H1 (cell line): ENCODE results near the gene SH3PXD2B. TPM values are rescaled to one million over a fixed set of nuclear protein-coding genes. Genes with fewer than 3 reads are reported as not detected.

Source experiments
- CBX8 ChIP-seq: fragments of 300-800, 300-1000 bp; sonication (generic); IDR thresholded peaks from 2 replicates; pipeline ENCODE4 v1.7.1; 2016; ENCODE audit warnings: low read depth, low read length, borderline replicate concordance
- RBBP5 ChIP-seq: IDR thresholded peaks from 2 replicates; pipeline ENCODE4 v1.7.1; 2012; ENCODE audit warnings: low read depth, mild to moderate bottlenecking, inconsistent platforms, low read length, moderate library complexity, borderline replicate concordance
- polyA plus RNA-seq, 7 experiments: library from polyadenylated mRNA; depleted of rRNA in 3 of 7; stranded (reverse) in 5 of 7; unstranded in 2 of 7; fragments of >200 nt in 5 of 7; fragments of 200-250 nt in 2 of 7; gene quantifications; 1 replicate in 5 of 7; 2 replicates in 1 of 7; 4 replicates in 1 of 7; pipeline versions ENCODE4 v1.2.1 to v1.2.3, GENCODE V29; 2011 to 2013; ENCODE audit warnings: missing spikeins in 2 of 7, mixed read lengths in 2 of 7
- total RNA-seq: library from RNA; stranded (reverse); fragmentation: NEBNext Ultra II Directional; extraction: Animal tissue kit (Norgen Biotek cat#: 25700); gene quantifications from 2 replicates; pipeline ENCODE4 v1.2.1, GENCODE V29; 2021
- TF ChIP-seq, protein P1 (sequence below): fragments of 300-600 bp; sonication (generic); IDR thresholded peaks from 2 replicates; pipeline ENCODE4 v1.7.1; 2012; ENCODE audit warnings: low read length, moderate library complexity, mild to moderate bottlenecking, inconsistent platforms; ENCODE audit not compliant: insufficient replicate concordance
- TF ChIP-seq, protein P2 (sequence below): IDR thresholded peaks from 2 replicates; pipeline ENCODE4 v1.6.1; 2011; ENCODE audit warnings: low read length, improper control_type of control experiment

The SH3PXD2B gene
- total and polyA plus RNA-seq, 2 of the 8 experiments (the other 6 are each of a cell fraction or from before 2014, with no cell fraction given), result 32.9 to 72.9 TPM

DNA sequence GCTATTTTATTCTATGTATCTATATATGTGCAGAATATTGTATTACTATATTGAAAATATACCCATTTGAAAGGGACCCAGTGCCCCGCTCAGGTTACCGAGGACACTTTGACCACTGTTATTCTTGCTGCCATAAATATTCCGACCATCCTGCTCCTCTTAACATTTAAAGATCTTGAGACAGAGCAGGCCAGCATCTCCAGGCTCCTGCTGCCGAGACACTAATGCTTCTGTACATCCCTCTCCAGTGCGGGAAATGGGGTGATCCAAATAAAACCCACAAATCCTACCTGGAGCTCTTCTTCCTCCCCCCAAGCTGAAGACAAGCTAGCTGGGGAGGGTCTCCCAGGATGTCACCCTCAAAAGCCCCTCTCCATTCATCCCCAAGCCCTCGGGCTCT is 3.9 kb downstream of the SH3PXD2B start (continued):
- TF ChIP-seq, protein P1, sequence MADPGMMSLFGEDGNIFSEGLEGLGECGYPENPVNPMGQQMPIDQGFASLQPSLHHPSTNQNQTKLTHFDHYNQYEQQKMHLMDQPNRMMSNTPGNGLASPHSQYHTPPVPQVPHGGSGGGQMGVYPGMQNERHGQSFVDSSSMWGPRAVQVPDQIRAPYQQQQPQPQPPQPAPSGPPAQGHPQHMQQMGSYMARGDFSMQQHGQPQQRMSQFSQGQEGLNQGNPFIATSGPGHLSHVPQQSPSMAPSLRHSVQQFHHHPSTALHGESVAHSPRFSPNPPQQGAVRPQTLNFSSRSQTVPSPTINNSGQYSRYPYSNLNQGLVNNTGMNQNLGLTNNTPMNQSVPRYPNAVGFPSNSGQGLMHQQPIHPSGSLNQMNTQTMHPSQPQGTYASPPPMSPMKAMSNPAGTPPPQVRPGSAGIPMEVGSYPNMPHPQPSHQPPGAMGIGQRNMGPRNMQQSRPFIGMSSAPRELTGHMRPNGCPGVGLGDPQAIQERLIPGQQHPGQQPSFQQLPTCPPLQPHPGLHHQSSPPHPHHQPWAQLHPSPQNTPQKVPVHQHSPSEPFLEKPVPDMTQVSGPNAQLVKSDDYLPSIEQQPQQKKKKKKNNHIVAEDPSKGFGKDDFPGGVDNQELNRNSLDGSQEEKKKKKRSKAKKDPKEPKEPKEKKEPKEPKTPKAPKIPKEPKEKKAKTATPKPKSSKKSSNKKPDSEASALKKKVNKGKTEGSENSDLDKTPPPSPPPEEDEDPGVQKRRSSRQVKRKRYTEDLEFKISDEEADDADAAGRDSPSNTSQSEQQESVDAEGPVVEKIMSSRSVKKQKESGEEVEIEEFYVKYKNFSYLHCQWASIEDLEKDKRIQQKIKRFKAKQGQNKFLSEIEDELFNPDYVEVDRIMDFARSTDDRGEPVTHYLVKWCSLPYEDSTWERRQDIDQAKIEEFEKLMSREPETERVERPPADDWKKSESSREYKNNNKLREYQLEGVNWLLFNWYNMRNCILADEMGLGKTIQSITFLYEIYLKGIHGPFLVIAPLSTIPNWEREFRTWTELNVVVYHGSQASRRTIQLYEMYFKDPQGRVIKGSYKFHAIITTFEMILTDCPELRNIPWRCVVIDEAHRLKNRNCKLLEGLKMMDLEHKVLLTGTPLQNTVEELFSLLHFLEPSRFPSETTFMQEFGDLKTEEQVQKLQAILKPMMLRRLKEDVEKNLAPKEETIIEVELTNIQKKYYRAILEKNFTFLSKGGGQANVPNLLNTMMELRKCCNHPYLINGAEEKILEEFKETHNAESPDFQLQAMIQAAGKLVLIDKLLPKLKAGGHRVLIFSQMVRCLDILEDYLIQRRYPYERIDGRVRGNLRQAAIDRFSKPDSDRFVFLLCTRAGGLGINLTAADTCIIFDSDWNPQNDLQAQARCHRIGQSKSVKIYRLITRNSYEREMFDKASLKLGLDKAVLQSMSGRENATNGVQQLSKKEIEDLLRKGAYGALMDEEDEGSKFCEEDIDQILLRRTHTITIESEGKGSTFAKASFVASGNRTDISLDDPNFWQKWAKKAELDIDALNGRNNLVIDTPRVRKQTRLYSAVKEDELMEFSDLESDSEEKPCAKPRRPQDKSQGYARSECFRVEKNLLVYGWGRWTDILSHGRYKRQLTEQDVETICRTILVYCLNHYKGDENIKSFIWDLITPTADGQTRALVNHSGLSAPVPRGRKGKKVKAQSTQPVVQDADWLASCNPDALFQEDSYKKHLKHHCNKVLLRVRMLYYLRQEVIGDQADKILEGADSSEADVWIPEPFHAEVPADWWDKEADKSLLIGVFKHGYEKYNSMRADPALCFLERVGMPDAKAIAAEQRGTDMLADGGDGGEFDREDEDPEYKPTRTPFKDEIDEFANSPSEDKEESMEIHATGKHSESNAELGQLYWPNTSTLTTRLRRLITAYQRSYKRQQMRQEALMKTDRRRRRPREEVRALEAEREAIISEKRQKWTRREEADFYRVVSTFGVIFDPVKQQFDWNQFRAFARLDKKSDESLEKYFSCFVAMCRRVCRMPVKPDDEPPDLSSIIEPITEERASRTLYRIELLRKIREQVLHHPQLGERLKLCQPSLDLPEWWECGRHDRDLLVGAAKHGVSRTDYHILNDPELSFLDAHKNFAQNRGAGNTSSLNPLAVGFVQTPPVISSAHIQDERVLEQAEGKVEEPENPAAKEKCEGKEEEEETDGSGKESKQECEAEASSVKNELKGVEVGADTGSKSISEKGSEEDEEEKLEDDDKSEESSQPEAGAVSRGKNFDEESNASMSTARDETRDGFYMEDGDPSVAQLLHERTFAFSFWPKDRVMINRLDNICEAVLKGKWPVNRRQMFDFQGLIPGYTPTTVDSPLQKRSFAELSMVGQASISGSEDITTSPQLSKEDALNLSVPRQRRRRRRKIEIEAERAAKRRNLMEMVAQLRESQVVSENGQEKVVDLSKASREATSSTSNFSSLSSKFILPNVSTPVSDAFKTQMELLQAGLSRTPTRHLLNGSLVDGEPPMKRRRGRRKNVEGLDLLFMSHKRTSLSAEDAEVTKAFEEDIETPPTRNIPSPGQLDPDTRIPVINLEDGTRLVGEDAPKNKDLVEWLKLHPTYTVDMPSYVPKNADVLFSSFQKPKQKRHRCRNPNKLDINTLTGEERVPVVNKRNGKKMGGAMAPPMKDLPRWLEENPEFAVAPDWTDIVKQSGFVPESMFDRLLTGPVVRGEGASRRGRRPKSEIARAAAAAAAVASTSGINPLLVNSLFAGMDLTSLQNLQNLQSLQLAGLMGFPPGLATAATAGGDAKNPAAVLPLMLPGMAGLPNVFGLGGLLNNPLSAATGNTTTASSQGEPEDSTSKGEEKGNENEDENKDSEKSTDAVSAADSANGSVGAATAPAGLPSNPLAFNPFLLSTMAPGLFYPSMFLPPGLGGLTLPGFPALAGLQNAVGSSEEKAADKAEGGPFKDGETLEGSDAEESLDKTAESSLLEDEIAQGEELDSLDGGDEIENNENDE, result no peak
- no peak for TF ChIP-seq CBX8
- TF ChIP-seq, protein P2, sequence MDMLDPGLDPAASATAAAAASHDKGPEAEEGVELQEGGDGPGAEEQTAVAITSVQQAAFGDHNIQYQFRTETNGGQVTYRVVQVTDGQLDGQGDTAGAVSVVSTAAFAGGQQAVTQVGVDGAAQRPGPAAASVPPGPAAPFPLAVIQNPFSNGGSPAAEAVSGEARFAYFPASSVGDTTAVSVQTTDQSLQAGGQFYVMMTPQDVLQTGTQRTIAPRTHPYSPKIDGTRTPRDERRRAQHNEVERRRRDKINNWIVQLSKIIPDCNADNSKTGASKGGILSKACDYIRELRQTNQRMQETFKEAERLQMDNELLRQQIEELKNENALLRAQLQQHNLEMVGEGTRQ, result no peak
- TF ChIP-seq RBBP5, result no peak
